Measurements from ENCODE around the gene MTOR. TPM values are rescaled to one million over a fixed set of nuclear protein-coding genes. Genes with fewer than 3 reads are reported as not detected.

MTOR gene
- total and polyA plus RNA-seq, 2 of the 8 experiments (the other 6 are each of a cell fraction or from before 2014, with no cell fraction given), result 44.2 to 76.8 TPM

- POLR2A ChIA-PET (ENCODE audit: partially characterized antibody), result interaction anchor here (0.7 to 1.4 kb wide), 2 partner anchors 34 to 62 kb away, joined by 3 to 4 read pairs; partner anchors contain the start of gene EXOSC10
- Histone ChIP-seq H3K4me2 (ENCODE audit: insufficient read depth in 1 of 2, low read depth in 2 of 2, low read length in 2 of 2) (no peak overlapping the region), H3K9me3 (ENCODE audit: insufficient read depth in 2 of 2, low read depth in 1 of 2, low read length in 1 of 2) (no peaks in the 10 kb centered on the region), H2BK120ac (replicated peaks; ENCODE audit: low read depth, low read length) (no peak overlapping the region), H3K4ac (replicated peaks; ENCODE audit: insufficient read length, low read depth, low read length) (no peak overlapping the region), H3K4me1 (replicated peaks in 1 of 4; ENCODE audit: control insufficient read depth in 3 of 4, insufficient read depth in 4 of 4, low read length in 3 of 4) (no peaks in the 10 kb centered on the region), H3K18ac (ENCODE audit: extremely low read depth, low read length) (no peak overlapping the region), H2AFZ (ENCODE audit: low read length) (no peak overlapping the region), H2BK12ac (ENCODE audit: low read depth, low read length) (no peak overlapping the region), H3K36me3 (ENCODE audit: control insufficient read depth in 2 of 4, insufficient read depth in 4 of 4, low read length in 3 of 4) (peaks cover 25 to 81% (median 60%) of the 10 kb centered on the region in 4 experiments), H3K79me2 (ENCODE audit: control insufficient read depth in 1 of 2, insufficient read depth in 2 of 2, low read length in 2 of 2) (no peaks in the 10 kb centered on the region), H3K23me2 (ENCODE audit: low read depth, low read length) (no peaks in the 10 kb centered on the region), H3K9ac (replicated peaks in 1 of 4; ENCODE audit: extremely low read depth in 1 of 4, low read depth in 3 of 4, low read length in 3 of 4) (no peak overlapping the region), H3K79me1 (ENCODE audit: low read depth, low read length) (no peaks in the 10 kb centered on the region; the same call in 1 of the 2 replicates), H3K27me3 (replicated peaks in 1 of 4; ENCODE audit: control insufficient read depth in 3 of 4, extremely low read depth in 1 of 4, insufficient read depth in 3 of 4, low read length in 3 of 4) (no peaks in the 10 kb centered on the region), H4K20me1 (replicated peaks in 1 of 2; ENCODE audit: control insufficient read depth in 1 of 2, insufficient read depth in 2 of 2, low read length in 2 of 2) (peaks cover 0 to 2% of the 10 kb centered on the region in 2 experiments), H3K56ac (replicated peaks; ENCODE audit: insufficient read length, low read depth, low read length) (no peak overlapping the region), H2BK15ac (ENCODE audit: low read length) (no peak overlapping the region), H2AK5ac (ENCODE audit: low read depth, low read length) (no peak overlapping the region), H3K14ac (ENCODE audit: insufficient read length) (no peak overlapping the region), H3K27ac (ENCODE audit: low read depth, low read length) (no peak overlapping the region), H3K4me3 (ENCODE audit: extremely low read depth in 1 of 4, insufficient read depth in 2 of 4, low read depth in 3 of 4, low read length in 4 of 4) (no peak overlapping the region), H2BK5ac (ENCODE audit: low read depth, low read length) (no peak overlapping the region), H2BK20ac (ENCODE audit: low read length) (no peak overlapping the region), H4K91ac (replicated peaks; ENCODE audit: insufficient read length, low read length) (no peak overlapping the region), H4K5ac (ENCODE audit: insufficient read length, low read depth, low read length) (no peak overlapping the region), H3K23ac (ENCODE audit: insufficient read length) (no peak overlapping the region), H4K8ac (ENCODE audit: extremely low read depth, insufficient read depth, low read length) (no peak overlapping the region)
- CTCF ChIA-PET (ENCODE audit: partially characterized antibody), result interaction anchor here (0.6 to 2.7 kb wide), 9 partner anchors 13 to 159 kb away, joined by 3 to 10 read pairs (median 4); no protein-coding TSS in a partner anchor
- FAIRE-seq (no peak), DNase-seq (ENCODE audit: low read depth in 1 of 2, low spot score in 2 of 2) (no peak)
- WGBS, 2 experiments (ENCODE audit: extremely low coverage in 1 of 2, insufficient coverage in 1 of 2, insufficient read length in 1 of 2, insufficient replicate concordance in 2 of 2, low coverage in 1 of 2, low lambda C conversion rate in 2 of 2, missing lambda C conversion rate in 1 of 2), result 93% methylated on average over 8 of the region's 8 CpGs; no CpG with 5 or more reads in 1 of the 2 experiments
- TF ChIP-seq, protein P1, sequence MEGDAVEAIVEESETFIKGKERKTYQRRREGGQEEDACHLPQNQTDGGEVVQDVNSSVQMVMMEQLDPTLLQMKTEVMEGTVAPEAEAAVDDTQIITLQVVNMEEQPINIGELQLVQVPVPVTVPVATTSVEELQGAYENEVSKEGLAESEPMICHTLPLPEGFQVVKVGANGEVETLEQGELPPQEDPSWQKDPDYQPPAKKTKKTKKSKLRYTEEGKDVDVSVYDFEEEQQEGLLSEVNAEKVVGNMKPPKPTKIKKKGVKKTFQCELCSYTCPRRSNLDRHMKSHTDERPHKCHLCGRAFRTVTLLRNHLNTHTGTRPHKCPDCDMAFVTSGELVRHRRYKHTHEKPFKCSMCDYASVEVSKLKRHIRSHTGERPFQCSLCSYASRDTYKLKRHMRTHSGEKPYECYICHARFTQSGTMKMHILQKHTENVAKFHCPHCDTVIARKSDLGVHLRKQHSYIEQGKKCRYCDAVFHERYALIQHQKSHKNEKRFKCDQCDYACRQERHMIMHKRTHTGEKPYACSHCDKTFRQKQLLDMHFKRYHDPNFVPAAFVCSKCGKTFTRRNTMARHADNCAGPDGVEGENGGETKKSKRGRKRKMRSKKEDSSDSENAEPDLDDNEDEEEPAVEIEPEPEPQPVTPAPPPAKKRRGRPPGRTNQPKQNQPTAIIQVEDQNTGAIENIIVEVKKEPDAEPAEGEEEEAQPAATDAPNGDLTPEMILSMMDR (IDR thresholded peaks at IDR 0.05; ENCODE audit: control extremely low read depth in 1 of 3, insufficient read depth in 1 of 3, low read depth in 1 of 3, low read length in 3 of 3), result peak in 1 of 3 experiments; percentile 4; a peak in 1 of 4 replicates
- no peak for TF ChIP-seq HDAC2 (IDR thresholded peaks at IDR 0.05; ENCODE audit: borderline replicate concordance in 1 of 2, low read depth in 2 of 2, low read length in 2 of 2)
Measured at GRCh38 chr1:11132563-11133293, 129.6 kb downstream of the MTOR start.

All from H1 (cell line).